Activated naive CD4-positive, alpha-beta T cell treated with anti-CD3 and anti-CD28 coated beads for 36 hours (primary cell): ENCODE measurements around the gene TMEM125. TPM values are rescaled to one million over a fixed set of nuclear protein-coding genes. Genes with fewer than 3 reads are reported as not detected.

Experiments
- CTCF ChIA-PET: fragments of 350-600 bp; sonication (Branson Sonifier 250); formaldehyde crosslinking; loops from one replicate; lab custom pipeline; 2021; ENCODE audit warnings: antibody characterized with exemption; lab: Charles Lee
- DNase-seq: peaks from one replicate; pipeline ENCODE4 v3.0.0-alpha.2; 2020
- H3K27ac Mint-ChIP-seq: one replicate; pipeline ENCODE4 v1.8.0; 2021; ENCODE audit warnings: mild to moderate bottlenecking, mixed read lengths
- H3K27me3 Mint-ChIP-seq: one replicate; pipeline ENCODE4 v1.8.0; 2021; ENCODE audit warnings: low read depth, mixed read lengths
- H3K36me3 Mint-ChIP-seq: one replicate; pipeline ENCODE4 v1.8.0; 2021; ENCODE audit warnings: low read depth, mixed read lengths
- H3K4me1 Mint-ChIP-seq: one replicate; pipeline ENCODE4 v1.8.0; 2021; ENCODE audit warnings: low read depth, mixed read lengths
- H3K4me3 Mint-ChIP-seq: one replicate; pipeline ENCODE4 v1.8.0; 2021; ENCODE audit warnings: mild to moderate bottlenecking, moderate library complexity, mixed read lengths
- H3K9me3 Mint-ChIP-seq: one replicate; pipeline ENCODE4 v1.8.0; 2021; ENCODE audit warnings: mixed read lengths
- intact Hi-C: fragments of 100-400 bp; cut with micrococcal nuclease; formaldehyde crosslinking; loops from one replicate; pipeline ENCODE4 v1.15.1; 2023
- total RNA-seq, 2 experiments: library from RNA; stranded (reverse); gene quantifications; one replicate each; pipeline ENCODE4 v1.2.3, GENCODE V29; 2021

The TMEM125 gene
- total RNA-seq, result under 1 TPM in 1 of 2 experiments, not detected in 1; 0.21 TPM

GRCh38 chr1:43269627-43270375 lies at the start of gene TMEM125:
TMEM125 (plus strand) TSS chr1:43269983; CDS start chr1:43272723, 2,740 bp downstream.
- peaks cover 2% of the 10 kb centered on the region for H3K9me3 Mint-ChIP-seq
- H3K36me3 Mint-ChIP-seq, result peaks cover 2% of the 10 kb centered on the region
- intact Hi-C loops, result loop anchor here (5.0 kb wide), 1 partner anchor 382 kb away; the partner anchor contains the start of gene KDM4A
- peaks cover 24% of the 10 kb centered on the region for H3K4me1 Mint-ChIP-seq
- DNase-seq, result no peak
- H3K27ac Mint-ChIP-seq, result no peak within 1 kb of the TSS
- CTCF ChIA-PET, result no interaction called here
- peak within 1 kb of the TSS; percentile 40 for H3K4me3 Mint-ChIP-seq
- peaks cover 5% of the 10 kb centered on the region for H3K27me3 Mint-ChIP-seq

- no peak for DNase-seq
- Mint-ChIP-seq H3K4me3 (no peak overlapping the region), H3K27ac (no peak overlapping the region), H3K9me3 (no peaks in the 10 kb centered on the region), H3K36me3 (no peaks in the 10 kb centered on the region), H3K4me1 (peaks cover 6% of the 10 kb centered on the region), H3K27me3 (no peaks in the 10 kb centered on the region)
- CTCF ChIA-PET, result interaction anchor here (1.0 to 1.2 kb wide), 2 partner anchors 193 kb away, joined by 3 read pairs; no protein-coding TSS in a partner anchor
- intact Hi-C loops, result loop anchor here (10.0 kb wide), 1 partner anchor 714 kb away; the partner anchor contains the start of gene ARTN
Measured at GRCh38 chr1:43220905-43221778, 48.6 kb upstream of the TMEM125 start.

GRCh38 chr1:43221797-43222196 lies 48.0 kb upstream of the TMEM125 start:
- intact Hi-C loops, result loop anchor here (10.0 kb wide), 1 partner anchor 713 kb away; the partner anchor contains the start of gene ARTN
- Mint-ChIP-seq H3K9me3 (no peaks in the 10 kb centered on the region), H3K27me3 (peaks cover 2% of the 10 kb centered on the region), H3K4me1 (peaks cover 6% of the 10 kb centered on the region), H3K4me3 (no peak overlapping the region), H3K36me3 (no peaks in the 10 kb centered on the region), H3K27ac (no peak overlapping the region)
- DNase-seq, result no peak
- CTCF ChIA-PET, result interaction anchor here (1.0 kb wide), 1 partner anchor 192 kb away, joined by 3 read pairs; no protein-coding TSS in a partner anchor

GRCh38 chr1:43222879-43223278 lies 46.9 kb upstream of the TMEM125 start:
- no peak for DNase-seq
- Mint-ChIP-seq H3K4me1 (peaks cover 6% of the 10 kb centered on the region), H3K4me3 (no peak overlapping the region), H3K27ac (no peak overlapping the region), H3K27me3 (peaks cover 2% of the 10 kb centered on the region), H3K9me3 (no peaks in the 10 kb centered on the region), H3K36me3 (no peaks in the 10 kb centered on the region)
- intact Hi-C loops, result loop anchor here (10.0 kb wide), 1 partner anchor 712 kb away; the partner anchor contains the start of gene ARTN
- CTCF ChIA-PET, result no interaction called here

GRCh38 chr1:43225168-43225567 lies 44.6 kb upstream of the TMEM125 start:
- Mint-ChIP-seq H3K4me1 (peaks cover 6% of the 10 kb centered on the region), H3K36me3 (no peaks in the 10 kb centered on the region), H3K27me3 (peaks cover 2% of the 10 kb centered on the region), H3K27ac (no peak overlapping the region), H3K4me3 (no peak overlapping the region), H3K9me3 (no peaks in the 10 kb centered on the region)
- CTCF ChIA-PET, result interaction anchor here (0.6 to 1.0 kb wide), 2 partner anchors 189 to 461 kb away, joined by 3 to 4 read pairs; no protein-coding TSS in a partner anchor
- DNase-seq, result no peak
- intact Hi-C loops, result loop anchor here (5.0 to 10.0 kb wide), 2 partner anchors 302 to 710 kb away; partner anchors contain the start of gene ARTN

GRCh38 chr1:43227143-43227764 lies 42.5 kb upstream of the TMEM125 start:
- intact Hi-C loops, result loop anchor here (1.0 to 10.0 kb wide), 4 partner anchors 131 to 708 kb away; partner anchors contain the start of genes ARTN and CDC20
- peak; percentile 93 for DNase-seq
- H3K36me3 Mint-ChIP-seq, result no peaks in the 10 kb centered on the region
- peaks cover 2% of the 10 kb centered on the region for H3K27me3 Mint-ChIP-seq
- H3K4me1 Mint-ChIP-seq, result no peaks in the 10 kb centered on the region
- CTCF ChIA-PET, result interaction anchor here (0.7 to 2.3 kb wide), 23 partner anchors 8 to 707 kb away, joined by 3 to 35 read pairs (median 4); partner anchors contain the start of genes CDC20 and HYI
- no peak overlapping the region for H3K27ac Mint-ChIP-seq
- H3K4me3 Mint-ChIP-seq, result no peak overlapping the region
- H3K9me3 Mint-ChIP-seq, result no peaks in the 10 kb centered on the region

- H3K27me3 Mint-ChIP-seq, result peaks cover 3% of the 10 kb centered on the region
- H3K9me3 Mint-ChIP-seq, result no peaks in the 10 kb centered on the region
- no peak overlapping the region for H3K4me3 Mint-ChIP-seq
- no peak overlapping the region for H3K27ac Mint-ChIP-seq
- no peaks in the 10 kb centered on the region for H3K4me1 Mint-ChIP-seq
- H3K36me3 Mint-ChIP-seq, result no peaks in the 10 kb centered on the region
- CTCF ChIA-PET, result interaction anchor here (1.2 to 1.7 kb wide), 3 partner anchors 11 to 208 kb away, joined by 3 to 6 read pairs (median 4); no protein-coding TSS in a partner anchor
- DNase-seq, result no peak
- intact Hi-C loops, result loop anchor here (5.0 to 10.0 kb wide), 2 partner anchors 297 to 705 kb away; partner anchors contain the start of gene ARTN
Measured at GRCh38 chr1:43229826-43230780, 39.7 kb upstream of the TMEM125 start.

- intact Hi-C loops, result no loop called here
- Mint-ChIP-seq H3K36me3 (no peaks in the 10 kb centered on the region), H3K27ac (no peak overlapping the region), H3K4me1 (no peaks in the 10 kb centered on the region), H3K27me3 (peaks cover 2% of the 10 kb centered on the region), H3K4me3 (no peak overlapping the region), H3K9me3 (no peaks in the 10 kb centered on the region)
- CTCF ChIA-PET, result no interaction called here
- no peak for DNase-seq
Measured at GRCh38 chr1:43232074-43232473, 37.7 kb upstream of the TMEM125 start.

- CTCF ChIA-PET, result interaction anchor here (1.7 kb wide), 1 partner anchor 11 kb away, joined by 5 read pairs; no protein-coding TSS in a partner anchor
Measured at GRCh38 chr1:43232482-43232881, 37.3 kb upstream of the TMEM125 start.

GRCh38 chr1:43233631-43234030 lies 36.2 kb upstream of the TMEM125 start:
- no peaks in the 10 kb centered on the region for H3K4me1 Mint-ChIP-seq
- H3K9me3 Mint-ChIP-seq, result no peaks in the 10 kb centered on the region
- CTCF ChIA-PET, result interaction anchor here (1.7 kb wide), 1 partner anchor 9 kb away, joined by 5 read pairs; no protein-coding TSS in a partner anchor
- H3K4me3 Mint-ChIP-seq, result no peak overlapping the region
- peaks cover 2% of the 10 kb centered on the region for H3K27me3 Mint-ChIP-seq
- DNase-seq, result no peak
- no peaks in the 10 kb centered on the region for H3K36me3 Mint-ChIP-seq
- intact Hi-C loops, result no loop called here
- H3K27ac Mint-ChIP-seq, result no peak overlapping the region

More at GRCh38 chr1:43232482-43232881, 37.3 kb upstream of the TMEM125 start:
- DNase-seq, result no peak
- no peak overlapping the region for H3K4me3 Mint-ChIP-seq
- H3K36me3 Mint-ChIP-seq, result no peaks in the 10 kb centered on the region
- intact Hi-C loops, result no loop called here
- no peaks in the 10 kb centered on the region for H3K9me3 Mint-ChIP-seq
- H3K27me3 Mint-ChIP-seq, result peaks cover 2% of the 10 kb centered on the region
- H3K4me1 Mint-ChIP-seq, result no peaks in the 10 kb centered on the region
- H3K27ac Mint-ChIP-seq, result no peak overlapping the region
